SU-DHL-6 (cell line): ENCODE results near the gene SUB1.

Experiments used
- EZH2phosphoT487 ChIP-seq: fragments of 200-600 bp; sonication (generic), shearing (Covaris generic); conservative IDR thresholded peaks from 2 replicates; pipeline ENCODE4 v1.6.1; 2018; ENCODE audit warnings: mild to moderate bottlenecking, antibody characterized with exemption, low read length, moderate library complexity, mixed read lengths
- TF ChIP-seq, protein P1 (sequence below): fragments of 200-600 bp; sonication (generic); IDR thresholded peaks from one replicate; pipeline ENCODE4 v1.5.1; 2017; ENCODE audit warnings: antibody characterized with exemption, mild to moderate bottlenecking, low read length, moderate library complexity; ENCODE audit not compliant: insufficient read depth, poor library complexity, severe bottlenecking

DNA sequence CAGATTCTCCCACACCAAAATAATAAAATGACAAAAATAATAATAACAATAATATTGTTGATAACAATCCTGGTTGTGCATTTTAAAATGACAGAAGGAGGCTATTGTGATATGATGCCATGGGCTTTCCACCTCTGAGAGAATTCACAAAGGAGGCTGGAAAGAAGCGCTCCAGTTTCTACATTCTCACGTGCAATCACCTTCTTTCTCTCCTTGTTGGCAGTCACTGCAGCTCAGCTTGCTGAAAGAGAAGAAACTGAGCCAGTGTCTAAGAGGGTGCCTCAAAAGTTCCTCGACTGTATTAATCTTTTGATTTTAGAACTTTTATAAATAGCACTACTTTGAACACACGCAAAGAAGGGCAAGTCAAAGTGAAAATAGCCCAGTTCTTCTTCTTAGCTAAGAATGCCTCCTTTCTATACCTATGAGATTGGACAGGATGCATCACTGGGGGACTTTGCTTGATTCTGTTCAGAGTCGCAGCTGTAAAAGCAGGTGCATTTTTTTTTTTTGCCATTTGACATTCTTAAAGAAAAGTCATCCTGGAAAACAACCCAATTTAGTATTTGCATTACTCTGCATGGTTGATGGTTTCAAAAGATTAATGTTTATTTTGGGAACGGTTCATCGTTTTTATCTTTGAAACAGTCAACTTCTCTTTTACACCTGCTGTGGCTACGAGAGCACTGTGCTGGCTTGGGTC lies 12.4 kb upstream of the SUB1 start:
- no peak for TF ChIP-seq EZH2phosphoT487
- TF ChIP-seq, protein P1, sequence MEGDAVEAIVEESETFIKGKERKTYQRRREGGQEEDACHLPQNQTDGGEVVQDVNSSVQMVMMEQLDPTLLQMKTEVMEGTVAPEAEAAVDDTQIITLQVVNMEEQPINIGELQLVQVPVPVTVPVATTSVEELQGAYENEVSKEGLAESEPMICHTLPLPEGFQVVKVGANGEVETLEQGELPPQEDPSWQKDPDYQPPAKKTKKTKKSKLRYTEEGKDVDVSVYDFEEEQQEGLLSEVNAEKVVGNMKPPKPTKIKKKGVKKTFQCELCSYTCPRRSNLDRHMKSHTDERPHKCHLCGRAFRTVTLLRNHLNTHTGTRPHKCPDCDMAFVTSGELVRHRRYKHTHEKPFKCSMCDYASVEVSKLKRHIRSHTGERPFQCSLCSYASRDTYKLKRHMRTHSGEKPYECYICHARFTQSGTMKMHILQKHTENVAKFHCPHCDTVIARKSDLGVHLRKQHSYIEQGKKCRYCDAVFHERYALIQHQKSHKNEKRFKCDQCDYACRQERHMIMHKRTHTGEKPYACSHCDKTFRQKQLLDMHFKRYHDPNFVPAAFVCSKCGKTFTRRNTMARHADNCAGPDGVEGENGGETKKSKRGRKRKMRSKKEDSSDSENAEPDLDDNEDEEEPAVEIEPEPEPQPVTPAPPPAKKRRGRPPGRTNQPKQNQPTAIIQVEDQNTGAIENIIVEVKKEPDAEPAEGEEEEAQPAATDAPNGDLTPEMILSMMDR = no peak
